C4-2B (cell line): ENCODE data around the gene PTCSC3.

ENCODE experiments used
- H3K27ac ChIP-seq: fragments of 450-650 bp; 2 replicates; pipeline ENCODE4 v1.5.1; 2017
- ZFX ChIP-seq: fragments of 450-650 bp; IDR thresholded peaks from 2 replicates; pipeline ENCODE4 v1.6.1; 2017
- TF ChIP-seq, protein P1 (sequence below): fragments of 450-650 bp; conservative IDR thresholded peaks from 2 replicates; pipeline ENCODE4 v1.5.1; 2017; ENCODE audit warnings: mild to moderate bottlenecking

Gene PTCSC3

DNA sequence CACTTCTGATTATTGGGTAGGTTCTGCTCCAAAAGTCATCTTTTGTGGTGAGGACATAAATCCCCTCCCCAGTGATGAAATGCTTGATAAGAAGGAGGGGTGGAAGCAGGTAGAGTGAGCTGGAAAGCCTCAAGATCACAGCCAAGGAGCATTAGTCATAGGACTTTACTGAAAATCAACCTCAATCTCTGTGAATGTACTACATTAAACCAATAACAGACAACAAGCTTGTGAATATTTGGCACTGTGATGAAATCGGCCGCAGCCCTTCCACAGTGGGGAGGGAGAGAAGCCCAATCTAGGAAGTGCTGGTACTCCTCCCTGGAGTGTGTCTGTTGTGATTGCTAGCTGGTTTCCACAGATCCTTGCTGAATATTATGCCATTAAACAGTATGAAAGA lies 41.2 kb upstream of the PTCSC3 start:
- TF ChIP-seq ZFX = no peak
- TF ChIP-seq, protein P1, sequence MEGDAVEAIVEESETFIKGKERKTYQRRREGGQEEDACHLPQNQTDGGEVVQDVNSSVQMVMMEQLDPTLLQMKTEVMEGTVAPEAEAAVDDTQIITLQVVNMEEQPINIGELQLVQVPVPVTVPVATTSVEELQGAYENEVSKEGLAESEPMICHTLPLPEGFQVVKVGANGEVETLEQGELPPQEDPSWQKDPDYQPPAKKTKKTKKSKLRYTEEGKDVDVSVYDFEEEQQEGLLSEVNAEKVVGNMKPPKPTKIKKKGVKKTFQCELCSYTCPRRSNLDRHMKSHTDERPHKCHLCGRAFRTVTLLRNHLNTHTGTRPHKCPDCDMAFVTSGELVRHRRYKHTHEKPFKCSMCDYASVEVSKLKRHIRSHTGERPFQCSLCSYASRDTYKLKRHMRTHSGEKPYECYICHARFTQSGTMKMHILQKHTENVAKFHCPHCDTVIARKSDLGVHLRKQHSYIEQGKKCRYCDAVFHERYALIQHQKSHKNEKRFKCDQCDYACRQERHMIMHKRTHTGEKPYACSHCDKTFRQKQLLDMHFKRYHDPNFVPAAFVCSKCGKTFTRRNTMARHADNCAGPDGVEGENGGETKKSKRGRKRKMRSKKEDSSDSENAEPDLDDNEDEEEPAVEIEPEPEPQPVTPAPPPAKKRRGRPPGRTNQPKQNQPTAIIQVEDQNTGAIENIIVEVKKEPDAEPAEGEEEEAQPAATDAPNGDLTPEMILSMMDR = no peak
- no peak overlapping the region for H3K27ac ChIP-seq

GRCh38 chr14:36217027-36217426 lies 40.5 kb upstream of the PTCSC3 start:
- no peak overlapping the region for H3K27ac ChIP-seq
- TF ChIP-seq, protein P1 = no peak
- TF ChIP-seq ZFX = no peak

DNA sequence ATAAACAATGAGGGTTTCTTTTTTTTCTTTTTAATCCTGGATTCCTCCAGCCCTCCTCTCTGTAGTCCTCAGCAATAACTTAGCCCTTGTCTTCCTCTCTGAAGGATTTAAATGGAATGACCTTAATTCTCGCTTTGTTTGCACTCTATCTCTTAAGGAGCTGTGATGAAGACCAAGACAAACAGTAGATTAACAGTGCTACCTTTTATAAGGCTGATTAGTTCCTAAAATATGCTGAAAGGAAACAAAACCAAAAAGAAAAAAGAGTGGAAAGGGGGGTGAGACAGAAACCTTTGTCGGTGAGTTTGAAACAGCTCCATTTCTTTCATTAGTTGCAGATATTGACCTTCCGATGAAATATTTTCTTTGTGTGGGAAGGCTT lies 38.7 kb upstream of the PTCSC3 start:
- TF ChIP-seq, protein P1 = no peak
- TF ChIP-seq ZFX = no peak
- H3K27ac ChIP-seq = no peak overlapping the region

DNA sequence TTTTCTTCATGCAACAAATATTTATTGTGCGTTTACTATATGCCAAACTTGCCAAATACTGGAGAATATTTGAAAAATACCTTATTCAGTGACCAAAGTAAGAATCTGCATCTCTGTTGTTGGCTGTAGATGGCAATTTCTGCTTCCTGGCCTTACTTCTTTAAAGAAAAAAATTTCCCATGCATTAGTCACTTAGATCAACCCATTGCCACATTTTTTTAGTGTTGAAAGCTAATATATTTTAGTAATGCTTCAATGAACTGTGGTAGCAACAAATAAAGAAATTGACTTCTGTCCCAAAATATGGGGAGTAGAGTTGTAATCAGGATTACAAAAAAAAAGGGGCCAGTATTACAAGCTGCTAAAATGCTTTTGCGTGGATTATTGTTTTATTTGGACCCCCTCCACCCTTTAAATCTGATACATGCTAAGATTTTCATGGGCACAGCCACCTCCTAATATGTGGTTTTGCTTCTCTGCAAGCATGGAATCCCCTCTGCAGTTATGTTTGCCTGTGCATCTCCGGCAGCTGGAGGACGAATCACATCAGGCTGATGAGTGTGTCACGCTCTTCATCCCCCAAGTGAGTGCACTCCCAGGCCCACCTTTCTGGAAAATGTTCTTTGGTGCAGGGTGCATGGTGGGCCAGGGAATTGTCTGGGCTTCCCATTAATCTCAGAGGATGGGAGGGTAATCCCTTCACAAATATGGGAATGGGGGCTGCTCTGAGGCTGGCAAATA lies 38.1 kb upstream of the PTCSC3 start:
- no peak overlapping the region for H3K27ac ChIP-seq
- no peak for TF ChIP-seq ZFX
- TF ChIP-seq, protein P1 = no peak

- no peak overlapping the region for H3K27ac ChIP-seq
- TF ChIP-seq ZFX = no peak
- TF ChIP-seq, protein P1 = no peak
These were observed 36.5 kb upstream of the PTCSC3 start for GRCh38 chr14:36212987-36213386.

DNA sequence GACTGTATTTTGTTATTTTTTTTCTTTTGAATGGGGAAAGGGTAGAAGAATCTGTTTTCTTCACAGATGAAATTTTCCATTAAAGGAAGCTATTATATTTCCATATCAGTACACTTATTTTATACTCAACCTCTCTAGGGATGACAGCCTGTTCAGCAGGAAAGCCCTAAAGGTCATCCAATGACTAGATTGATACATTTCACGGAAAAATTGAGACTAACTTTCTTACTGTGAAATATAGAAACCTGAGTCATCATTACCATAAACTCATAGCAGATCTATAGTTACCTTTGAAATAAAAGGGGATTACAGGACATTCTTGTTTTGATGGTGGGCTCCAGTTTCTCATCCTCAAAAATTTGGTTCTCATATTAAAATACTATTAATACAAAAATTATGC lies 36.1 kb upstream of the PTCSC3 start:
- H3K27ac ChIP-seq = no peak overlapping the region
- TF ChIP-seq ZFX = no peak
- TF ChIP-seq, protein P1 = no peak

GRCh38 chr14:36208690-36209278 lies 32.3 kb upstream of the PTCSC3 start:
- H3K27ac ChIP-seq = no peak overlapping the region
- TF ChIP-seq, protein P1 = no peak
- TF ChIP-seq ZFX = no peak
